ENCODE results near the gene PSME2.

PSME2 gene

DNA sequence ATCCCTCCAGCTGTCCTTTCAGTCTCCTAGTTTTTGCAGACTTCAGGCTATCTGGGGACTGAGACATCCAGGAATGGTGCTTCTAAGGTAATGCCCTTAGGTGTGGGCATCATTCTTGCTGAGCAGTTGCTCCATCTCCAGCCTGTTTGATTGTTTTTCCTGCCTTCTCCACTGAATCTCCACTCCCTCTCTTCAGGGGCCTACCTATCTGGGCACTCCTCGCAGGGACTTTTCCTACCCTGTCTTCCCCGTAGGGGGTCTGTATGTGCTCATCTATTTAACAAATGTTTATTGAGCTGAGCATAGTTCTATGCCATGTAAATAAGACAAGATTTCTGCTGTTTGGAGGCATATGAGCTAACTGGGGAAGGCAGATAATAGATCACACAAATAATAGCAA, 13.4 kb downstream of the PSME2 start:
- no peak for DNase-seq

DNA sequence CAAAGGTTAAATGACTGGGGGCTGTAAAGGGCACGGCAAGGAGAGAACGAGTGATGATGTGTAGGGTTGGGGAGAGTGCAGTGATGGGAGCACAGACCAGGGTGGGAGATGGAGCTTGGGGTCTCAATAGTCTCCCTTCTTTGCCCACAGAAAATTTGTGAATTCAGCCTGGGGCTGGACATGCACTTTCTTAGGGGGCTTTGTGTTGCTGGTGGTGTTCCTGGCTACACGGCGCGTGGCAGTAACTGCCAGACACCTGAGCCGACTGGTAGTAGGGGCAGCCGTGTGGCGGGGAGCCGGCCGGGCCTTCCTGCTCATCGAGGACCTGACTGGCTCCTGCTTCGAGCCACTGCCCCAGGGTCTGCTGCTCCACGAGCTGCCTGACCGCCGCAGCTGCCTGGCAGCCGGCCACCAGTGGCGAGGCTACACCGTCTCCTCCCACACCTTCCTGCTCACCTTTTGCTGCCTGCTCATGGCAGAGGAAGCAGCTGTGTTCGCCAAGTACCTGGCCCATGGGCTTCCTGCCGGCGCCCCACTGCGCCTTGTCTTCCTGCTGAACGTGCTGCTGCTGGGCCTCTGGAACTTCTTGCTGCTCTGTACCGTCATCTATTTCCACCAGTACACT, 14.2 kb downstream of the PSME2 start:
- DNase-seq: no peak

GRCh38 chr14:24131549-24131966, 14.9 kb downstream of the PSME2 start:
- no peak for DNase-seq

DNA sequence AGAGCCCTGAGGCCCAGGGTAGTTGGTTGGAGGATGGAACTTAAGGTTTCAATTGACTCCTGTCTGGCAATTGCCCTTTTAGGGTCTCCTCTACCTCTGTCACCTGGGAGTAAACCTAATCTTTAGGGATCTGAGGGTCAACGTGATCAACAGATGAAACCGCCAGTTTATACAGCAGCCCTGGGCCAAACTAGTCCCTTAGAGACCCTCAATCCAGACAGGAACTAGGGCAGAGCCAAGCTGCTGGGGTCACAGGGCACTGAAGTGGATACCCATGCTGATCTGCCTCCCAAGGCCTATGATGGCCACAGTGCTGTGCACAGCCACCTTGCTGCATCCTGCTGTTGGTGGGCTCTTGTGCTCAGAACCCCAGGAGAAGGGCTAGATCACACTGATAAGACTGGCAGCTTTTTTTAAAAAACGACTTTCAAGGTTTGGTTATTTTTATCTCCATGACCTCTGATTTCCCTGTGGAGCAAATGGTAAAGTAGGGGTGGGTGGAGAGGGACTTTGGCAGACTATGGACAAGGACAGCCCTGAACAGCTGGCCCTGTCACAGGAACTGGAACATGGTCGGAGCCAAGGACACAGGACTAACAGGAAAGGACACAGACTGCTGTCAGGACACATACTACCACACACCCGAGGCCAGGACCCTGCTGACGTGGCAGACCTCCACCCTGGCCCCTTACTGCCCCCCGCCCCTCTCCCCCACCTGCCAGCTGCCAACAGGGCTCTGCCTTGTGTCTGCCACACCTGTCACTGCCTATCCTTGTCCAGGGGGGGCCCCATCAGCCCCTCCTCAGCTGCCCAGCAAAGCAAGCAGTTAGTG, 15.5 kb downstream of the PSME2 start:
- DNase-seq: no peak

DNA sequence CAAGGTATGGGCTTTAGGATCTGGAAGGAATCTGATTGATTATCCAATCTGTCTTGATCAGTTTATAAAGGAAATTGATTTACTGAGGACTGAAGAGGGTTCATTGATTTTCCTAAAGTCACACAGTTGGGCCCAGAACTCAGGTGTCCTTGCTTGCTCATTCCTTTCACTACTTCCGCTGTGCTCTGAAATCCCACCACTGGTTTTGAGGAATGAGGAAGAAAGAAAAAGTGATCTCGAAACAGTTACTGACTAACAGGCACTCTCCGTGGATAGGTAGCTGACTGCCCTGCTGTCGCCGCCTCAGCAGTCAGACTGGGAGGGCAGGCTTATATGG, 16.1 kb downstream of the PSME2 start, which contains the start of gene FITM1:
FITM1 (plus strand) TSS at position 280 of the 337 bp plus-strand sequence. CDS start 905 bp downstream, outside the sequence.
- DNase-seq: no peak

DNA sequence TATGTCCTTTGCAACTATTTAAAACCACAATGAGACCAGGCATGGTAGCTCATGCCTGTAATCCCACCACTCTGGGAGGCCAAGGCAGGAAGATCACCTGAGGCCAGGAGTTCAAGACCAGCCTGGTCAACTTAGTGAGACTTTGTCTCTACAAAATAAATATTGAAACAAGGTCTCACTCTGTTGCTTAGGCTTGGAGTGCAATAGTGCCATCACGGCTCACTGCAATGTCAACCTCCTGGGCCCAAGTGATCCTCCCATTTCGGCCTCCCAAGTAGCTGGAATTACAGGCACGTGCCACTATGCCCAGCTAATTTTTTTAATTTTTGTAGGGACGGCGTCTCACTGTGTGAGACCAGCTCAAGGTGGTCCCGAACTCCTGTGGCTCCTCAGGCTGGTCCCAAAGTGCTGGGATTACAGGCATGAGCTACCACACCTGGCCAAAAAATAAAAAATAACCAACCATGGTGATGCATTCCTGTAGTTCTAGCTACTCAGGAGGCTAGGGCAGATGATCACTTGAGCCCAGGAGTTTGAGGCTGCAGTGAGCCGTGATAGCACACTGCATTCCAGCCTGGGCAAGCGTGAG, 16.9 kb downstream of the PSME2 start:
- DNase-seq: no peak

DNA sequence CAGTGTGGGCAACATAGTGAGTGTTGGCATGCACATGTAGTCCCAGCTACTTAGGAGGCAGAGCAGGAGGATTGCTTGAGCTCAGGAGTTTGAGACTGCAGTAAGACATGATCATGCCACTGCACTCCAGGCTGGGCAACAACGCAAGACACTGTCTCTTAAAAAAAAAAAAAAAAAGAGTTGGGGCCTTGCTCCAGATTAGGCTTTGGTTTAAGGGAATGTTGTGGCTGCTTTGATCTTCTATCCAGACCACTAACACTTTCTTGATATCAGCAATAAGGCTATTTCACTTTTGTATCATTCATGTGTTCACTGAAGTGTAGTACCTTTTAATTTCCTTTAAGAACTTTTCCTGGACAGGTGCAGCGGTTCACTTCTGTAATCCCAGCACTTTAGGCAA, 18.7 kb downstream of the PSME2 start:
- no peak for DNase-seq

- DNase-seq: no peak
These were observed 19.5 kb downstream of the PSME2 start for GRCh38 chr14:24126939-24127338.

GRCh38 chr14:24123424-24124417, 22.7 kb downstream of the PSME2 start:
- no peak for DNase-seq

GRCh38 chr14:24122898-24123297, 23.5 kb downstream of the PSME2 start:
- no peak for DNase-seq

- DNase-seq: no peak
These were observed 24.0 kb downstream of the PSME2 start for GRCh38 chr14:24122416-24122815.

- DNase-seq: no peak
These were observed 25.2 kb downstream of the PSME2 start for GRCh38 chr14:24121210-24121609.

DNA sequence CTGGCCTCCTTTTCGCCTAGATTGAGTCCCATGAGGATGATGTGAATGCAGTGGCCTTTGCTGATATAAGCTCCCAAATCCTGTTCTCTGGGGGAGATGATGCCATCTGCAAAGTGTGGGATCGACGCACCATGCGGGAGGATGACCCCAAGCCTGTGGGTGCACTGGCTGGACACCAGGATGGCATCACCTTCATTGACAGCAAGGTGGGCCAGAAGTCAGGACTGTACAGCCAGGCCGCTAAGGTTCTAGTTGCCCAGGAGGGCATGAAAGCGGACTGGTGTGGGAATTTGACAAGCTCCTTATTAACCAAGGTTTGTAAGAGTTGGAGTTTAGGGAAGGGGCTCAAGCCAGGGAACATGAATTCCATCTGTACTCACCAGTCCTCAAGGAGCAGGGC, 26.7 kb downstream of the PSME2 start:
- no peak for DNase-seq

- DNase-seq: no peak
These were observed 29.2 kb downstream of the PSME2 start for GRCh38 chr14:24117179-24117578.

GRCh38 chr14:24116128-24116814, 30.1 kb downstream of the PSME2 start:
- DNase-seq: no peak

- no peak for DNase-seq
These were observed 30.8 kb downstream of the PSME2 start for GRCh38 chr14:24115422-24116127.

DNA sequence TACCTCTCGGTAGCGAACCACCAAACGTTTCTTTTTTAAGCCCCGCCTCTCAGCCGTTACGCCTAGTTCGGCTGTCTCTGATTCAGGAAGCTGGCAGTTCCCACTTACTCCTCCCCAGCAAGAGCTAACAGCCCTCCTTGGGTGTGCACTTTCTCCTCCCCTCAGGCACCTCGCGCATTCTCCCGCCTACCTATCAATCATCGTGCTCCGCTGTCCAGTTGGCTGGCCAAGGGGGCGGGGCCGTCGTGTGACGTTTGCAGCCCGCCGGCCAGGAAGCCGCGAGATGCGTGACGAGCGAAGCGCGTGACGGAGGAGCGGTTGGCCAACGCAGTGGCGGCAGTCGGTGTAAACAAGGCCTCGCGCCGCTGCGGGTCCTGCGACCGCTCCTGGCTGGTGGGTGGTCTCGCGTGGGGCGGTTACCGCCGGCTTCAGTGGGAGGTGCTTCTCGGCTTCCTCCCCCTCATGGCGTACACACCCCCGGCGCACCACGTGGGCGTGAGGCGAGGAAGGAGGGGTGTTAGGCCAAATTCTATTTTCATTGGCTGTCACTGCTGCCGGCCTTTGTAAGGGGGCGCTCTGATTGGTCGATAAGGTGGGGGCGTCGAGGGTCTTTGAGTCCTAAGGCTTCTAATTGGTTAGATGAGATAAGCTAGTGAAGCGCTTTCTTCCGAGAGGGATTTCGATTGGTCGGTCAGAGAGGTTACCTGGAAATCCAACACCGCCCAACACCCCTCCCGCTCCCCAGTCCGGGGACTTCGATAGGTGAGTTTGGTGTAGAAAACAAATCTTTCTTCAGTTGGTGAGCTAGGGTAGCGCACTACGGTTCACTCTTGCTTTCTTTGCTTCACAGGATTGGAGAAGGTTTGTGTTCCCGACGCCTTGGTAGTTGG, 31.6 kb downstream of the PSME2 start, which contains the start of the genes DCAF11 and NRL:
DCAF11 (plus strand) TSS at position 246 of the 890 bp plus-strand sequence. CDS start 818 bp downstream, outside the sequence.
NRL (minus strand) TSS at position 418 of the 890 bp plus-strand sequence. CDS start 32,101 bp downstream, outside the sequence.
- DNase-seq: peak; percentile 99

- DNase-seq: peak; percentile 90 to 92
These were observed 32.4 kb downstream of the PSME2 start for GRCh38 chr14:24113801-24114531.

DNA sequence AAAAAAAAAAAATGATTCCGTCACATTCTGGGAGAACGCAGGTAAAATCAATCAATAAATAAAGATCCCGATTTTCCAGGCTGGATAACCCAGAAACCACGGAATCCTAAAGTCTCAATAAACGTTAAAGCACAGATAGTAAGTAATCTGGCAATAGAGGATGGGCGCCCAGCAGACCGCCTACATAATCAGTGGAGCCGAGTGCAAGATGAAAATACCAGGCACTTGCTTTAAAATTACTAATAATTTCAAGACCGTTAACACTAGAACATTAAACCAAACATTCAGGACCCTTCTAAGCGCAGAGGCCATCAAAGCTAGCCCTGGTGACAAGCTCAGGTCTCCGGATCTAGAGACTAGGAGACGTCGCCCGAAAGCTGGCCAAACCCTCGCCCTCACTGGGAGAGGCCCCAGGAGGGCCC, 33.0 kb downstream of the PSME2 start:
- no peak for DNase-seq
